Mesenchymal stem cell (in vitro differentiated cells and primary cell): ENCODE measurements around the gene AMY1C.

Source experiments
- DNase-seq: peaks from one replicate; pipeline ENCODE4 v3.0.0-alpha.2; 2013
- H2AFZ ChIP-seq: one replicate; pipeline ENCODE4 v1.6.1; 2013; ENCODE audit warnings: low read depth, mild to moderate bottlenecking, control low read depth, inconsistent platforms, low read length, moderate library complexity
- H2AK5ac ChIP-seq: 2 replicates; pipeline ENCODE4 v1.6.1; 2013; ENCODE audit warnings: low read length, moderate library complexity, mild to moderate bottlenecking, inconsistent platforms; ENCODE audit not compliant: severe bottlenecking
- H2BK120ac ChIP-seq: one replicate; pipeline ENCODE4 v1.6.1; 2013; ENCODE audit warnings: low read depth, mild to moderate bottlenecking, inconsistent platforms, low read length, moderate library complexity
- H2BK12ac ChIP-seq, 2 experiments: one replicate each; pipeline ENCODE4 v1.6.1; 2013; ENCODE audit warnings: inconsistent platforms in 2 of 2, low read length in 2 of 2, mild to moderate bottlenecking in 2 of 2, moderate library complexity in 2 of 2, control low read depth in 1 of 2
- H2BK15ac ChIP-seq: one replicate; pipeline ENCODE4 v1.6.1; 2013; ENCODE audit warnings: mild to moderate bottlenecking, low read depth, inconsistent platforms; ENCODE audit not compliant: poor library complexity, severe bottlenecking
- H2BK5ac ChIP-seq: 2 replicates; pipeline ENCODE4 v1.6.1; 2013; ENCODE audit warnings: low read depth, mild to moderate bottlenecking, low read length, control low read depth, inconsistent platforms; ENCODE audit not compliant: poor library complexity, severe bottlenecking
- H3K14ac ChIP-seq, 2 experiments: one replicate each; pipeline ENCODE4 v1.6.1; 2013; ENCODE audit warnings: inconsistent platforms in 2 of 2, low read length in 2 of 2, control low read depth in 1 of 2, mild to moderate bottlenecking in 1 of 2, moderate library complexity in 1 of 2
- H3K18ac ChIP-seq, 2 experiments: one replicate each; pipeline ENCODE4 v1.6.1; 2013; ENCODE audit warnings: inconsistent platforms in 2 of 2, low read length in 2 of 2, control low read depth in 1 of 2, low read depth in 1 of 2, mild to moderate bottlenecking in 1 of 2
- H3K23ac ChIP-seq, 2 experiments: one replicate each; pipeline ENCODE4 v1.6.1; 2013; ENCODE audit warnings: inconsistent platforms in 2 of 2, low read length in 2 of 2, mild to moderate bottlenecking in 2 of 2, moderate library complexity in 2 of 2, control low read depth in 1 of 2
- H3K27ac ChIP-seq: 2 replicates; pipeline ENCODE4 v1.5.1; 2013; ENCODE audit warnings: mild to moderate bottlenecking, moderate library complexity, low read length, control low read depth, inconsistent platforms; ENCODE audit not compliant: poor library complexity, severe bottlenecking
- H3K27me3 ChIP-seq, 2 experiments: 2 replicates each; pipeline versions ENCODE4 v1.6.1 to v1.7.0; 2013; ENCODE audit warnings: low read length in 2 of 2, mild to moderate bottlenecking in 2 of 2, moderate library complexity in 2 of 2, control low read depth in 1 of 2, inconsistent platforms in 1 of 2; ENCODE audit not compliant: control insufficient read depth in 1 of 2, insufficient read depth in 1 of 2
- H3K36me3 ChIP-seq, 2 experiments: 2 replicates each; pipeline versions ENCODE4 v1.6.1 to v1.7.0; 2013; ENCODE audit warnings: low read length in 2 of 2, control low read depth in 1 of 2, inconsistent platforms in 1 of 2, low read depth in 1 of 2, mild to moderate bottlenecking in 1 of 2; ENCODE audit not compliant: insufficient read depth in 2 of 2, control insufficient read depth in 1 of 2
- H3K4ac ChIP-seq, 2 experiments: one replicate each; pipeline ENCODE4 v1.6.1; 2013; ENCODE audit warnings: inconsistent platforms in 2 of 2, low read length in 2 of 2, mild to moderate bottlenecking in 2 of 2, moderate library complexity in 2 of 2, control low read depth in 1 of 2, low read depth in 1 of 2
- H3K4me1 ChIP-seq: 2 replicates; pipeline ENCODE4 v1.6.1; 2013; ENCODE audit warnings: low read depth, low read length, control low read depth; ENCODE audit not compliant: control insufficient read depth, insufficient read depth
- H3K4me2 ChIP-seq: 2 replicates; pipeline ENCODE4 v1.6.1; 2013; ENCODE audit warnings: low read length, mild to moderate bottlenecking, inconsistent platforms; ENCODE audit not compliant: poor library complexity, severe bottlenecking
- H3K4me3 ChIP-seq, 2 experiments: 2 replicates each; pipeline versions ENCODE4 v1.5.1 to v1.7.0; 2013; ENCODE audit warnings: low read length in 2 of 2, mild to moderate bottlenecking in 2 of 2, control low read depth in 1 of 2, low read depth in 1 of 2; ENCODE audit not compliant: insufficient read depth in 1 of 2
- H3K79me1 ChIP-seq: replicated peaks from 2 replicates; pipeline ENCODE4 v1.6.1; 2013; ENCODE audit warnings: mild to moderate bottlenecking, control low read depth, low read length, inconsistent platforms; ENCODE audit not compliant: poor library complexity, severe bottlenecking
- H3K9ac ChIP-seq: 2 replicates; pipeline ENCODE4 v1.7.0; 2013; ENCODE audit warnings: mild to moderate bottlenecking, low read length, moderate library complexity
- H3K9me3 ChIP-seq: 2 replicates; pipeline ENCODE4 v1.7.0; 2013; ENCODE audit warnings: mild to moderate bottlenecking, low read length; ENCODE audit not compliant: control insufficient read depth
- H4K8ac ChIP-seq: one replicate; pipeline ENCODE4 v1.6.1; 2013; ENCODE audit warnings: inconsistent platforms, mild to moderate bottlenecking, low read length, moderate library complexity
- H4K91ac ChIP-seq: one replicate; pipeline ENCODE4 v1.6.1; 2013; ENCODE audit warnings: mild to moderate bottlenecking, low read length, inconsistent platforms
- WGBS: methylation state at CpG from one replicate; pipeline ENCODE4 v1.1.7; 2013; ENCODE audit warnings: mixed read lengths; 5-methylcytosine and 5-hydroxymethylcytosine counted together

The AMY1C gene

GRCh38 chr1:103761896-103762295, 12.2 kb downstream of the AMY1C start:
- no peak overlapping the region for H2BK120ac ChIP-seq
- no peak overlapping the region for H3K14ac ChIP-seq

DNA sequence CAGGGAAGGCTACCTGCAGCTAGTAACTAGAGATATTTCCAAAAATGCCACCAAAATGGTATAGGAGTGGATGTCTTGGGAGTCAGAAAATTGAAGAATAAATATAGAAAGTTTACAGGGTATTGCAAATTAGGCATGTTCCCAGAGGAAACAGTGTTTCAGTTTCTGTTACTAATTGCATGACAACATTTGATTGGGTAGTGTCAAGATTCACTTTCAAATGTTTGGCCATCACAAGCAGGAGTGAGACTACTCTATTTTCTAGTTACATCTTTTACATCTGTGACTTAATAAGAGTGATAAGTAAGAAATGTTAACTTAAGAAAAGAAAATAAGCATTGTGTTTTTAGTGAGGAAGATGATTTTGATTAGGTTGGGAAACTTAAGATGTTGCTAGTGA, 30.2 kb downstream of the AMY1C start:
- Histone ChIP-seq H3K23ac (no peak overlapping the region), H4K8ac (no peak overlapping the region), H3K4ac (no peak overlapping the region), H2AK5ac (no peak overlapping the region), H3K4me3 (no peak overlapping the region), H3K4me1 (no peaks in the 10 kb centered on the region), H3K9me3 (no peaks in the 10 kb centered on the region), H3K14ac (no peak overlapping the region), H2BK15ac (no peak overlapping the region), H2AFZ (no peak overlapping the region), H3K9ac (no peak overlapping the region), H3K79me1 (no peaks in the 10 kb centered on the region), H3K4me2 (no peak overlapping the region), H2BK5ac (no peak overlapping the region), H3K27ac (no peak overlapping the region), H2BK12ac (no peak overlapping the region), H3K36me3 (no peaks in the 10 kb centered on the region), H2BK120ac (no peak overlapping the region), H4K91ac (no peak overlapping the region), H3K18ac (no peak overlapping the region), H3K27me3 (no peaks in the 10 kb centered on the region)
- no peak for DNase-seq

More at GRCh38 chr1:103761896-103762295, 12.2 kb downstream of the AMY1C start:
- no peak overlapping the region for H3K23ac ChIP-seq
- no peaks in the 10 kb centered on the region for H3K36me3 ChIP-seq
- H3K9ac ChIP-seq: no peak overlapping the region
- no peaks in the 10 kb centered on the region for H3K4me1 ChIP-seq
- DNase-seq: no peak
- no peaks in the 10 kb centered on the region for H3K27me3 ChIP-seq
- no peak overlapping the region for H2BK5ac ChIP-seq
- no peak overlapping the region for H3K18ac ChIP-seq
- no peak overlapping the region for H3K4me3 ChIP-seq
- H2BK15ac ChIP-seq: no peak overlapping the region
- H3K4me2 ChIP-seq: no peak overlapping the region
- peaks cover 11% of the 10 kb centered on the region for H3K9me3 ChIP-seq
- H4K91ac ChIP-seq: no peak overlapping the region
- no peaks in the 10 kb centered on the region for H3K79me1 ChIP-seq
- no peak overlapping the region for H2AFZ ChIP-seq
- H2AK5ac ChIP-seq: no peak overlapping the region
- H3K4ac ChIP-seq: no peak overlapping the region
- no peak overlapping the region for H3K27ac ChIP-seq
- H2BK12ac ChIP-seq: no peak overlapping the region
- H4K8ac ChIP-seq: no peak overlapping the region

DNA sequence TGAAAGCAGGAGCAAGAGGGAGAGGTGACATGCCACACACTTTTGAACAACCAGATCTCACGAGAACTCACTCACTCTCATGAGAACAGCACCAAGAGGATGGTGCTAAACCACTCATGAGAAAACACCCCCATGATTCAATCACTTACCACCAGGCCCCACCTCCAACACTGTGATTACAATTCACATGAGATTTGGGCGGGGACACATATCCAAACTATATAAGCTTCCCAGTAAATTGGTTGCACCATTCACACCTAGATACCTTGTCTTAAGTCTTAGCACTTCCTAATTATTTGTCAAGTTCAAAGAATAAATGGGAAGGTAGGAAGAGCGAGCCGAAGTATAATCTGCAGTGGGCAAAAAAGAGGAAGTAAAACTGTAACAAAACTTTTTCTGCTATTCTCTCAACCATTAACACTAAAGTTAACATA, 34.3 kb downstream of the AMY1C start:
- Histone ChIP-seq H3K9ac (no peak overlapping the region), H2BK120ac (no peak overlapping the region), H2BK5ac (no peak overlapping the region), H2BK15ac (no peak overlapping the region), H3K36me3 (no peaks in the 10 kb centered on the region), H3K14ac (no peak overlapping the region), H2AFZ (no peak overlapping the region), H3K27ac (no peak overlapping the region), H3K27me3 (no peaks in the 10 kb centered on the region), H4K91ac (no peak overlapping the region), H3K18ac (no peak overlapping the region), H2BK12ac (no peak overlapping the region), H3K23ac (no peak overlapping the region), H4K8ac (no peak overlapping the region), H2AK5ac (no peak overlapping the region), H3K9me3 (no peaks in the 10 kb centered on the region), H3K79me1 (no peaks in the 10 kb centered on the region), H3K4me1 (no peaks in the 10 kb centered on the region), H3K4me3 (no peak overlapping the region), H3K4me2 (no peak overlapping the region), H3K4ac (no peak overlapping the region)
- 58% methylated on average over 2 of the region's 4 CpGs for WGBS
- no peak for DNase-seq

DNA sequence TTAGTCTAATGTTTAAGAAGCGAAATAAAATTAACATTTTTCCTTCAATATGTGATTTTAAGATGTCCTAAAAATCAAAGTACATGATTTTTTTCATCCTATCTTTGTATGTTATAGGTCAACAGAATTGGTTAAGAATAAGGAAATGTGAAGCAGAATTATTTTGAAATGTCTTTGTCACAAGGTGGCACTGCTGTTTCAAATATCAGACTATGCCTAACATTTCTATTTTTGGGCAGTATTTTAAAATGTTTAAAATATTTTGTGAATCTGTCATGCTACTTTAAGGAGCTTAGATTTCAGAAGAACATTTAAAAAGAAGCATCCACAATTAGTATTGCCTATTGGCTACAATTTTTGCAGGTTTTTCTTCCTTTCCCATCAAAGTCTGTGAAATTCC, 38.7 kb downstream of the AMY1C start:
- Histone ChIP-seq H2AFZ (no peak overlapping the region), H3K14ac (no peak overlapping the region), H3K4me1 (no peaks in the 10 kb centered on the region), H2BK5ac (no peak overlapping the region), H3K27me3 (no peaks in the 10 kb centered on the region), H2BK12ac (no peak overlapping the region), H2AK5ac (no peak overlapping the region), H3K18ac (no peak overlapping the region), H3K36me3 (no peaks in the 10 kb centered on the region), H3K9me3 (no peaks in the 10 kb centered on the region), H2BK15ac (no peak overlapping the region), H3K27ac (no peak overlapping the region), H3K4me2 (no peak overlapping the region), H3K4ac (no peak overlapping the region), H4K8ac (no peak overlapping the region), H3K79me1 (no peaks in the 10 kb centered on the region), H3K23ac (no peak overlapping the region), H3K9ac (no peak overlapping the region), H4K91ac (no peak overlapping the region), H2BK120ac (no peak overlapping the region), H3K4me3 (no peak overlapping the region)
- DNase-seq: peak; percentile 7
- no CpG with 5 or more reads among the region's 1 CpG for WGBS
